ENCODE measurements around the gene ANGPTL5.
"Not testable (repeated sequence)": the region's sequence is repeated elsewhere in the genome, so short reads cannot be mapped to it uniquely, and the experiment has no call there.

The ANGPTL5 gene

GRCh38 chr11:101866619-101867491 lies 49.5 kb downstream of the ANGPTL5 start:
- Histone ChIP-seq H3K9me3 (replicated peaks in 1 of 11) (peaks cover 0 to 9% (median 6%) of the 10 kb centered on the region in 11 experiments; a peak in 15 of 22 replicates), H3K27me3 (no peaks in the 10 kb centered on the region), H3K9ac (no peak overlapping the region), H3K4me1 (no peaks in the 10 kb centered on the region), H3K4me2 (no peak overlapping the region), H3K4me3 (no peak overlapping the region), H3K27ac (no peak overlapping the region), H4K20me1 (no peaks in the 10 kb centered on the region), H3K36me3 (no peaks in the 10 kb centered on the region)
- no peak for TF ChIP-seq Cebpa-rat (IDR thresholded peaks at IDR 0.05)

- no peak overlapping the region for H3K4me2 ChIP-seq
- H3K9me3 ChIP-seq (replicated peaks in 1 of 11), result peaks cover 0 to 9% (median 6%) of the 10 kb centered on the region in 11 experiments; a peak in 15 of 22 replicates
- H3K9ac ChIP-seq, result no peak overlapping the region
- H3K27ac ChIP-seq, result no peak overlapping the region
- no peaks in the 10 kb centered on the region for H4K20me1 ChIP-seq
- H3K4me3 ChIP-seq, result no peak overlapping the region
- no peak for TF ChIP-seq Cebpa-rat (IDR thresholded peaks at IDR 0.05)
- no peaks in the 10 kb centered on the region for H3K4me1 ChIP-seq
- no peaks in the 10 kb centered on the region for H3K36me3 ChIP-seq
- H3K27me3 ChIP-seq, result no peaks in the 10 kb centered on the region
These were observed 52.2 kb downstream of the ANGPTL5 start for GRCh38 chr11:101864098-101864497.

DNA sequence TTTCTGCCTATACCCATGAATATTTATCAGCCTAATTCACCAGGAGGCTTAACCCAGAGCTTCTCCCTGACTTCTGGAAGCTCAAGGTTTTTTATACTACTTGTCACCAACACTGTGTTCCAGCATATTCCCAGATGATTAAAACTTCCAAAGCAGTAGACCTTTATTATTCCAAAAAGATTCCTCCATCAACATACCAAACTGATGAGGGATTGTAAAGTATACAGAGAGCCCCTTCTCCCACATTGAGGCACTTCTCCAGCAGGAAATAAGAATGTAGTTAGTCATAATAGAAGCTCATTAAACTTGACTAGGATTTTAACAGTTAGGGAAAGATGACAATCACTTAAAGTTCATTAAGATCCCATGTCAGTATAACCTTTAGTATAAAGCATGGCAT lies 53.0 kb downstream of the ANGPTL5 start:
- no peak for TF ChIP-seq Cebpa-rat (IDR thresholded peaks at IDR 0.05)
- H4K20me1 ChIP-seq, result no peaks in the 10 kb centered on the region
- H3K27ac ChIP-seq, result no peak overlapping the region
- H3K9ac ChIP-seq, result no peak overlapping the region
- H3K4me3 ChIP-seq, result no peak overlapping the region
- no peaks in the 10 kb centered on the region for H3K27me3 ChIP-seq
- H3K4me2 ChIP-seq, result no peak overlapping the region
- no peaks in the 10 kb centered on the region for H3K4me1 ChIP-seq
- H3K36me3 ChIP-seq, result no peaks in the 10 kb centered on the region
- H3K9me3 ChIP-seq (replicated peaks in 1 of 11), result peaks cover 0 to 9% (median 6%) of the 10 kb centered on the region in 11 experiments; a peak in 15 of 22 replicates

- Histone ChIP-seq H3K9me3 (replicated peaks in 1 of 11) (peaks cover 0 to 9% (median 6%) of the 10 kb centered on the region in 11 experiments; a peak in 15 of 22 replicates), H3K27ac (no peak overlapping the region), H3K4me2 (no peak overlapping the region), H3K9ac (no peak overlapping the region), H3K36me3 (no peaks in the 10 kb centered on the region), H4K20me1 (no peaks in the 10 kb centered on the region), H3K4me3 (no peak overlapping the region), H3K4me1 (no peaks in the 10 kb centered on the region), H3K27me3 (no peaks in the 10 kb centered on the region)
- TF ChIP-seq Cebpa-rat (IDR thresholded peaks at IDR 0.05), result no peak; a peak in 1 of 22 replicates
These were observed 53.7 kb downstream of the ANGPTL5 start for GRCh38 chr11:101862391-101863233.

GRCh38 chr11:101860696-101861427 lies 55.5 kb downstream of the ANGPTL5 start:
- no peak overlapping the region for H3K9ac ChIP-seq
- H3K4me3 ChIP-seq, result no peak overlapping the region
- H3K4me1 ChIP-seq, result no peaks in the 10 kb centered on the region
- H3K36me3 ChIP-seq, result no peaks in the 10 kb centered on the region
- no peak overlapping the region for H3K4me2 ChIP-seq
- no peaks in the 10 kb centered on the region for H4K20me1 ChIP-seq
- peaks cover 0 to 9% (median 6%) of the 10 kb centered on the region in 11 experiments; a peak in 15 of 22 replicates for H3K9me3 ChIP-seq (replicated peaks in 1 of 11)
- H3K27ac ChIP-seq, result no peak overlapping the region
- TF ChIP-seq Cebpa-rat (IDR thresholded peaks at IDR 0.05), result no peak
- no peaks in the 10 kb centered on the region for H3K27me3 ChIP-seq

GRCh38 chr11:101852260-101852659 lies 64.1 kb downstream of the ANGPTL5 start:
- not testable (repeated sequence) for H3K27ac ChIP-seq, H3K4me2 ChIP-seq, H3K36me3 ChIP-seq, H3K4me1 ChIP-seq, H3K4me3 ChIP-seq, H3K9ac ChIP-seq, H3K27me3 ChIP-seq, H4K20me1 ChIP-seq
- H3K9me3 ChIP-seq (replicated peaks in 1 of 11), result peaks cover 0 to 11% (median 0%) of the 10 kb centered on the region in 11 experiments; a peak in 8 of 22 replicates

DNA sequence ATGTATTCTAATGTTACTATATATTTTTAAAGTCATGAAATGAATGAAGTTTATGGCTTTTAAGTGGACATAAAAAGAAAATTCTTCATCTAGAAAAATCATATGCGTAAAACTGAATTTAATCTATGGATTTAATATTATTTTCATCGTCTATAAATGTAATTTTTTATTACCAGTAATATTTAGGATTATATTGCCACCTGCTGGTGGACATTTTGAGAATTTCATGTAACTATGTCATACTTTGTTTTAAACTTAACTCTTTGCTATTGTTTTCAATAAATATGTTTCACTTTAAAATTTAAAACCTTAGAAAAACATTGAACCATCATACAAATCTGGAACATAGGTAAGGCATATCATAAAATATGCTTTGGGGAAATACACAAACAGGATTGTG lies 68.1 kb downstream of the ANGPTL5 start:
- Histone ChIP-seq H3K36me3 (no peaks in the 10 kb centered on the region), H3K4me2 (no peak overlapping the region), H4K20me1 (no peaks in the 10 kb centered on the region), H3K4me3 (no peak overlapping the region), H3K9ac (no peak overlapping the region), H3K9me3 (replicated peaks in 1 of 11) (peaks cover 0 to 11% (median 0%) of the 10 kb centered on the region in 11 experiments; a peak in 8 of 22 replicates), H3K27ac (no peak overlapping the region), H3K27me3 (no peaks in the 10 kb centered on the region), H3K4me1 (no peaks in the 10 kb centered on the region)
- no peak for TF ChIP-seq Cebpa-rat (IDR thresholded peaks at IDR 0.05)

DNA sequence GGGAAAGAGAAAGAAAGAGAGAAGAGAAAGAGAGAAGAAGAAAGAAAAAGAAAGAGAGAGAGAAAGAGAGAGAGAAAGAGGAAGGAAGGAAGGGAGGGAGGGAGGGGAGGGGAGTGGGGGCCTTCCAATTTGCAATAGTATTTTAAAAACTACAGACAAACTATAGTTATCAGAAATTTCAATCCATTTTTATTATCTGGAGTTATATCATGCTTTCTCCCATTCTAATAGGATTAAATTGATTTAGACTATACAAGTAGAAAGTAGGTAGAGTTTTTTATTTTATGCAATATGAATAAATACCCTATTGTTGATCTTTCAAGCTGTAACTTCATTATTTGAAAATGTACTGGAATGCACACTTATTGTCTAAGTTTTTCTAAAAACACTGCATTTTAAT lies 71.7 kb downstream of the ANGPTL5 start:
- TF ChIP-seq Cebpa-rat (IDR thresholded peaks at IDR 0.05), result no peak
- Histone ChIP-seq H3K9ac (no peak overlapping the region), H3K4me3 (no peak overlapping the region), H4K20me1 (no peaks in the 10 kb centered on the region), H3K9me3 (replicated peaks in 1 of 11) (peaks cover 0 to 9% (median 4%) of the 10 kb centered on the region in 11 experiments; a peak in 6 of 22 replicates), H3K27ac (no peak overlapping the region), H3K36me3 (no peaks in the 10 kb centered on the region), H3K4me2 (no peak overlapping the region), H3K27me3 (no peaks in the 10 kb centered on the region), H3K4me1 (no peaks in the 10 kb centered on the region)

DNA sequence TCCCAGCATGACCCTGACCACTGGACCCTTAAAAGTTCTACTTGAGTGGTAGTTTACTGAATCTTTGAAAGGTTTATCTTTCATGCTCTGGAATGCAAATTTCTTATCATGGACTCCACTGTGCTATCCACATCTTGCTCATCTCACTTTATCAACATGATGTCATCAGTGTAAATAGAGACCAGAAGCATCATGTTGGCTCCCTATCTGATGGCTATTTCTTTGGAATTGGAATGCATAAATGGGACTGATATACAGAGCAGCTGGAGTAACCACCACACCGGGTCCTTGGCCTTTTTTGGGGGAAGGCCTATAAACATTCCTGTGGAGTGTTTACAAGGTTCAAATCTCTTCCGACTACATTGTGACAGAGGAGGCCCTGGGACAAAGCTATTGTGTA lies 75.6 kb downstream of the ANGPTL5 start:
- H3K27ac ChIP-seq, result no peak overlapping the region
- H3K4me2 ChIP-seq, result no peak overlapping the region
- H3K4me1 ChIP-seq, result no peaks in the 10 kb centered on the region
- no peaks in the 10 kb centered on the region for H4K20me1 ChIP-seq
- H3K36me3 ChIP-seq, result no peaks in the 10 kb centered on the region
- H3K4me3 ChIP-seq, result no peak overlapping the region
- TF ChIP-seq Cebpa-rat (IDR thresholded peaks at IDR 0.05), result no peak
- H3K27me3 ChIP-seq, result no peaks in the 10 kb centered on the region
- H3K9me3 ChIP-seq (replicated peaks in 1 of 11), result peaks cover 0 to 9% (median 4%) of the 10 kb centered on the region in 11 experiments; a peak in 6 of 22 replicates
- no peak overlapping the region for H3K9ac ChIP-seq

All from BLaER1 treated with 17β-estradiol and CSF1 and Interleukin-3, amounts not matched to agents 10 nM and 100 nM (cell line).